Measurements from ENCODE around the gene NEURL3.

Gene NEURL3

DNA sequence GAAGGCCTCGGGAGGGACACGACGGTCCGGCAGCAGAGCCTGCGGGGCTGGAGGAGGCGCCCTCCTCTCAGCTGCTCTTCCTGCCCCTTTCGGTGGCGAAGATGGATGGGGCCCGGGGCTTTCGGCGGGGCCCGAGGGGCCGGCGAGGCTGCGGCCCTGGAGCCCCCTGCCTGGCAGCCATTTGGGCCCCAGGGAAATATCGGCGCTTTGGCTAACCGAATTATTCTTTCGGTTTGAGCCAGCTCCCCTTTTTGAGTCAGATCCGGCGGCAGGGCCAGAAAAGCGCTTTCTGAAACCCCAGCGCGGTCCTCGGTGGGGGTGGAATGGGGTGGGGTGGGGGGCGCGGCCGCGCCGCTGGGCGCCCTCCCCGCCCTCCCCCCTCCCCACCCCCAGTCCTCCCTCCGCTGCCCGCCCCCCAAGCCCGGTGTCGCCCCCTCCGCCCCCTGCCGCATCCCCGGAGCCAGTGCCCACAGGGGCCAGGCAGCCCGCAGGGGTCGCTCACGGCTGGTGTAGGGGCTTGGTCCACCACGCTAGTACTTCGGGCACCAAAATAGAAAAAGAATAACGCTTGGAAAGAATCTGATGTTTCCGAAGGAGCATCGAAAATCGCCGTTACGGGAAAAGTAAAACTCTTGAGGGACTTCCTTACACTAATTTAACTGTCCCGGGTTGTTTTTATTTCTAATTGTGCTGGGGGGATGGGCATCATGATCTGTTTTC is 22.3 kb upstream of the NEURL3 start:
- no peak for DNase-seq

DNA sequence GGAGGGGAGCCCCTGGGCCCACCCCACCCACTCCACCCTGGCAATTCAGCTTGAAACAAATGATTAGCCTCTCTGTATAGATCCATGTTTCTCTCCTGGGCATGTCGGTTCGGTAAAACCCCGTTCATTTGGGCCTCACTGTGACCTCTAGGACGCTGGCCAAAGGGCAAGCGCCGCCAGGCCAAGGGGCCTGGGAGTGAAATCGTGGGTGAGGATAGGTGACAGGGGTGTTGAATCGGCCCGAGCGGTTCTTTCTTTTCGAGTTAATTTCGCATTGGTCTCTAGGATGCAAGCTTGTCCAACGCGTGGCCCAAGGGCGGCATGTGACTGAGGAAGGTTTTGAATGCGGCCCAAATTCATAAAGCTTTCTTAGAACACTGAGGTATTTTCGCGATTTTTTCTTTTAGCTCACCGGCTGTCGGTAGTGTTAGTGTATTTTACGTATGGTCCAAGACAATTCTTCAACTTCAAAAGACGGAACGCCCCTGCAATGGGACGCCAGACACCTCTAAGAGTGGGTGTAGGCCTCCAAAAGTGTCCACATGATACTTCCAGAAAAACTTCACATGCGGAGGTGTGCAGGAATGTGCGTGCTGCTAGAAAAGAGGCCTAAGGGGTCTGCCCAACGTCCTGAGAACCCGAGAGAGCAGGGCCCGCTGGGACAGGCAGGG is 21.6 kb upstream of the NEURL3 start:
- DNase-seq = no peak

DNA sequence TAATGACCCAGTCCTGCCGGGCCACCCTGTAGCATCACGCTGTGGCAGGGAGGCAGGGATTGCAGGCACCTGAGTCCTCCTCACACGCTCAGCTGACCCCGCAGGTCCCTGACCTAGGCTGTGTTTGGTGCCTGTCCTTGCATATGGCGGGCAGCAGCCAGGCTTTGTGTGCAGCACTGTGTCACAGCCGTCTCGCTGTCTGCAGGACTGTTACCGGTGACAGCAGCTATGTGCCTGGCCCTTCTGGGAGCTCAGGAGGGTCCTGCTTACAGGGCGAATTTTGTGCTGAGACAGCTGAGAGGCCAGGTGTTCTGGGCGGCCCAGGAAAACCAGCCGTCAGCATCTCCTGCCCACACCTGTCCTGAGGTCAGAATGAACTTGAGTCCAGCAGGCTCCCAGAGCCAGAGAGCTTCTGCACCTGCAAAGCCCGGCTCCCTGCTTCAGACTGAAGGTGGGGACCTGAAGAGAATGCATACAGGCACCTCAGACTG is 21.0 kb upstream of the NEURL3 start:
- DNase-seq = no peak

DNA sequence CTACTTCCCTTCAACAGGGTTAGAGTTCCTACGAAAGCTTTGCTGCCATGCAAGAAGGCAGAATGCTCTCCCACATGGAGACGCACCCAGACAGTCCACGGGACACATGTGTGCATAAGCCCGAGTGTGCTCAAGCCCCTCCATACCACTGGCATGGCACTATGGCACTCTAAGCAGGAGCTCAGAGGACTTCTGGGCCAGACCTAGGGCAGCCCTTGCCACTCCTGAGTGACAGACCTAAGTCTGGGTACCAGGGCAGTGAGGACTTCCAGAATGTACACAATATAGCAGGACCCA is 20.0 kb upstream of the NEURL3 start:
- DNase-seq = no peak

DNA sequence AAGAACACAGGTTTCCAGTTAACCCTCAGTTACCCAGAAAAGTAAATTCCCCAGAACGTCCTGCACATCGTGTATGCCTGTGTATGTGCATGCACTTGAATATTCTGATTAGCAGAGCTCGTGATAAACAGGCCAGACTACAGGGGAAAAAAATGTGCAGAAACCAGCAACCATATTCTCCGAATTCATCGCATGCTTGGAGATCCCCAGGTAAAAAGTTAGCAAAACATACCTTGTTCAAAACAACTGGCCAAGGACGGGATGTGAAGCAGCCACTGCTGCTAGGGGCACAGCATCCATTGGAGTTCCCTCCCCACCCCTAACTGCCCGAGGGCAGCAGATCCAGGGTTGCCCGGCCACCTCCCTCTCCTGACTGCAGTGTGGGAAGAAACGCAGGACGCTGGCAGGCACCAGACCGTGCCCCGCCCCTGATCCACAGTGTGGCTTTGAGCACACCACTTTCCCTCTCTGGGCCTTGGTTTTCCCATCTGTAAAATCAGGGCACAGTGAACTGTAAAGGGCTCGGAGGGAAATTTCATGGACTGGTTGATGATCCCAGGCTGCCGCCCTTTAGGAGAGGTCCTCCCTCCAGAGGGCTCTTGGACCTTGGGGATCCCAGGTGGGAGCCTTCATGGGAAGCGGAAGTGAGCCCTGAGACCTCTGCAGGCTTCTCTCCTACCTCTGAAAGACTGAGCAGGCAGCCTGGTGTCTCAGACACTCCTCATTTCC is 19.5 kb upstream of the NEURL3 start:
- DNase-seq = no peak

DNA sequence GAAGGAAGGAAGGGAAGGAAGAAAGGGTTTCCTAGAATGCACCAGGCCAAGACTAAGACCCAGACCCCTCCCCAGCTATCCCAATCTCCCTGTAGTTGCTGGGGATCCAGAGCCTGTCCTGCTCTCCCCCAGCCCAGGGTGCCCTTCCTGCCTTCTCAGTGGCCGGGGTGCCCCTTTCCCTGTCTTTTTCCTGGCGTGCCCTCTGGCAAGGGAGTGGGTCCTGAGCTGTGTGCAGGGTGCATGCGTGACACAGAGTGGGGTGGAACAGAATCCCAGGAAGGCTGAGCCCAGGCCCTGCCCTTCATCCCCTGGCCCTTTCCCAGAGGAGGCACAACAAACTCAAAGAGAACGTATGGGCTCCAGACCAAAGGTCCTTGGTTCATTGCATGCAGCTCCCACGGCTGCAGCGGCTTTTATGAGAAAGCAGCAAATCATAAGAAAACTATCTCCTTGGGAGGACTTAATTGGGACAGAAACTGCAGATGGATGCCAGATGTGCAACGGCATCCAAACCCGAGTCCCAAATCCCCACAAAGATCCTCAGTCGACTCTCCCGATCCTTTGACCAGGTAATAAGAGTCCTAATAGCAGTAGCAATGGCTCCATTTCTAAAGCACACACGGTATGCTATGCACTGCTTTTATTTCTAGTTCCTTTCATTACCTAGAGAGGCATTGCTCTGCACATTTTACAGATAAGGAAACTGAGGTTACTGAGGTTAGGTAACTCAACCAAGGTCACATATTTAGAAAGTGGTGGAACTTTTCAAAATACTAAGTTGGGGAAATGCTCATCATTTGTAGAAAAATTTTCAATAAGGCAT is 18.7 kb upstream of the NEURL3 start:
- DNase-seq = no peak

DNA sequence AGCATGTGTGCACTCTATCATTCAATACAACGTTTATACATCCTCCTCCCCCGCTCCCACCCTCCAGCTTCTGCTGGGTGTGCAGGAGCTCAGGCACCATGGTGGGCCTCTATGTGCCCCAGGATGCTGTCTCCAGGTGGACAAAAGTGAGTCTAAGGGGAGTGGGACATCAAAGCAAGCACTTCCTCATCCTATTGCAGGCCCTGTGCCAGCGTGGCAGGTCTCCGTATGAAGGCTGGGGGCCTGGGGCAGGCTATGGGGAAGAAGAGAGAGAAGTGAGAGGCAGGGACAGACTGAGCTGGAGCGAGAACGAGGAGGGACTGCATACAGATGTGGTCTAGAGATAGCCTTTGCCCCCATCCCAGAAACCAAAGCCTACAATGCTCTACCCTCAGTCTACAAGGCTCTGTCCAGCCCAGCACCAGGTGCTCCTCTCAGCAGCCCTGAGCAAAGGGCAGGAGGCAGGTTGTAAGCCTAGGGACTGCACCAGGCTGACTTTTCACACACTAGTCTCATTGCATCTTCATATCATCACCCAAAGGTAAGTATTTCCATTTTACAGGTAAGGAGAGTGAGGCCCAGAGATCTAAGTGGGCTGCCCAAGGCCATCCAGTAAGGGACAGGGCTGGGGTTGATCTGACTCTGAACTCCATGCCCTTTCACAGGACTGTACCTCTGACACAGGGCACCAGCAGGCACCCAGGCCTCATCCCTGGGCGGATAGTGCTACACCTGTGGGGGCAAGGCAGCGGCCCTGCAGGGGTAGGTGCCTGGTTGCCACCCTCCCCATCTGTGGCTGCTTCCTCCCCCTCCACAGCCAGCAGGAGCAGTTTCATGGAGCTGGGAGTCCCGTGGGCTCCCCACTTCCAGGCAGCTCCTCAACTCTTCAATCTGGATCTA is 17.4 kb upstream of the NEURL3 start:
- no peak for DNase-seq

DNA sequence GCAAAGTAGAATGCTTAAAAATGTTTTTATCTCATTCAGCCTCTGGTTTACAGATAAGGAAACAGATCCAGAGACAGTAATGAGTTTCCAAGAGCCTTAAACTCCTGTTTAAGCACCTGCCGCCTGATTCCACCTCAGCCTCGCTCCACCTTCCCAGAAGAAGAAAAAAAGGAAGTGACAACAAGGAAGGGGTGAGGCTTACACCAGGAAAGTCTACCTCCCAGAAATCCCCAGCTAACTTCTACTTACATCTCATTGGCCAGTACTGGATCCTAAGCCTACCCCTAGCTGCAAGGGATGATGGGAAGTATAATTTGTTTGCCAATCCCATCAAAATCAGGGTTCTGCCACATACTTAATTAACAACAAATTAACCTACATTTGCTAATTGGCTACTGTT is 16.1 kb upstream of the NEURL3 start:
- DNase-seq = no peak

DNA sequence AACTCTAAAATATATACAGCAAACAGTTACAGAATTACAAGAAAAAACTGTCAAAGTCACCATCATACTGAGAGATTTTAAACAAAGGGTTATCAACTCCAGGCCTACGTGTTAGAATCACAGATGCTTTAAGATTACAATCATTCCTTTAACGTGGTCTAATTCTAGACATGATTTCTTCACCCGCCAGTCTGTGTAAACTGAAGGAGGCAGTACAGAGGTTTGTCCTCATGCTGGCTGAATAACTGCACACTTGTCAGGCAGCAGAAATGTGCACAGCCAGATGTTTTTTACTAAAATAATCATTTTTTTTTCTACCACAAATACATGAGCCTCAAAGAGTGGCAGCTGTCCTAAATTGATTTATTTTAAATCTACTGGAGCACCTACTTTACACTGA is 15.5 kb upstream of the NEURL3 start:
- DNase-seq = no peak

DNA sequence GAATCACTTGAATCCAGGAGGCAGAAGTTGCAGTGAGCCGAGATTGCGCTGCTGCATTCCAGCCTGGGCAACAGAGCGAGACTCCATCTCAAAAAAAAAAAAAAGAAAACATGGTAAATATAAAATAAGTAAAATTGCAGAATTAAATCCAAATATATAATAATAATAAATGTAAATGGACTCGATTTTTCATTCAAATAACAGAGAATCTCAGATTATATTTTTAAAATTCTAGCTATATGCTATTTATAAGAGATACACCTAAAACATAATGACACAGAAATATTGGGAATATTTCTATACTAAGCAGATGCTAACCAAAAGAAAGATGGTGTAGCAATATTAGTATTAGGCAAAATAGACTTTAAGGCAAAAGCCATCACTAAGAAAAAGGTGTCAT is 15.1 kb upstream of the NEURL3 start:
- DNase-seq = no peak

DNA sequence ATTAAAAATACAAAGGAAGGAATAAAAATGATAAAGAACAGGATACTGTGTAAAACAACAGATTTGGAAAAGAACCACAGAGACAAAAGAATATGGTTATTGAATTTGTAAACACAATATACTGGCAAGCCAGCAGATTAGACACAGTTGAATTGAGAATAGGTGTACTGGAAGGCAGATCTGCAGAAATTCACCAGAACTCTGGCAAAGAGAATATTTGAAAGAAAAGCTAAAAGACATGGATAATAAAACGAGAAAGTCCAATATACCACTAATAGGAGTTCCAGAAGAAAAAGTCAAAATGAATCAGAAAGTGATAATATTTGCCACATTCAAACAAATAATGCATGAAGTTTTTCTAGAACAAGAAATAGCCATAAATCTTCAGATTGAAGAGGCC is 11.9 kb upstream of the NEURL3 start:
- DNase-seq = no peak

DNA sequence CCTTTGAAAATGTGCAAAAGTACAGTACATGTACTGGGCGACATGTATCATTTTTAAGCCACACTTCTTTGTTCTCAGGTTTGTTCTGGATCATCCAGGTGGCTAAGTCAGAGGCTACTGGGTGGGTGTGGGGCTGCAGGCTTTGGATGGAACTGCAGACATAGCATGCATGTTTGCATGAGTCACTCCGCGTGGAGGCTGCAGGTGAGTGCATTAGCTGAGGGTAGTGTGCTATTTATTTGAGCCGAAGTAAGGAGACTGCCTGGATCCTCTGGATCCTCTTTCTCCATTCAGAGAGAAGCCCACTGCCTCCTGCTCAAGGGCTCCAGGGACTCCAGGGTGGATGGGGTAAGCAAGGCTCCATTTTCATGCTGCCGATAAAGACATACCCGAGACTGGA is 9.4 kb upstream of the NEURL3 start:
- DNase-seq = no peak

DNA sequence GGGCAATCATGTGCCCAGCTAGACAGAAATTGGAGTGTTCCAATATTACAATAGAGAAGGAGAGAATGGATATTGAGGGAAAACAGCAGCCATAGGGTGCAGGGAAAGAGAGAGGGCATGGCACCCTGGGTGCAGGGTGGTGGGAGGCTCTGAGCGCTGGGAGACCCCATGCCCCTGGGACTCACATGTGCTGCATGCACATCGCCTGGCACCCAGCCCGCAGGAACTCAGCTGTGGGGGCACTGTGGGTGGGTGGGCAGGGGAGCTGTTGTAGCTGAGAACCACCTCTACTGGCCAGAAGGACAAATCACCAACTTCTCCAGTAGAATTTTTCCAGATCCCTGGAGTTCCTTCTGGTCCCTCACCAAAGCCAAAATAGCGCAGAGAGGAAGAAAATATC is 7.2 kb upstream of the NEURL3 start:
- no peak for DNase-seq

DNA sequence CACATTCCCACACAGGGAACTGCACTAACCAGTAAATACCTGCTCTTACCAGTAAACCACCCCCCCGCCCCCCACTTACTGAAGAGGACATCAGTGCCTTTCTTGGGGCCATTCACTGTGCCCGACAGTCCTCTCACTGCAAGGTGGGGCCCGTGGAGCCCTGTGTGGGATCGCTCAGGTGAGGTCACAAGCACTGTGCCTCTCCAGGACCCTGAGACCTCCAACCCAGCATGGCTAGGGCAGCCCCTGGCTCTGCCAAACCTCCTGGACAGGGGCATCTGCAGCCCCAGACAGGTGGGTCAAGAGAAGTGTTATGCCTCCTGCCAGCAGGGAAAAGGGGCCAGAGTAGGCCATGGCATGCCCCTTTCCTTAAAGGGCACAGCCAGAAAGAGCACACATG is 6.7 kb upstream of the NEURL3 start:
- no peak for DNase-seq

DNA sequence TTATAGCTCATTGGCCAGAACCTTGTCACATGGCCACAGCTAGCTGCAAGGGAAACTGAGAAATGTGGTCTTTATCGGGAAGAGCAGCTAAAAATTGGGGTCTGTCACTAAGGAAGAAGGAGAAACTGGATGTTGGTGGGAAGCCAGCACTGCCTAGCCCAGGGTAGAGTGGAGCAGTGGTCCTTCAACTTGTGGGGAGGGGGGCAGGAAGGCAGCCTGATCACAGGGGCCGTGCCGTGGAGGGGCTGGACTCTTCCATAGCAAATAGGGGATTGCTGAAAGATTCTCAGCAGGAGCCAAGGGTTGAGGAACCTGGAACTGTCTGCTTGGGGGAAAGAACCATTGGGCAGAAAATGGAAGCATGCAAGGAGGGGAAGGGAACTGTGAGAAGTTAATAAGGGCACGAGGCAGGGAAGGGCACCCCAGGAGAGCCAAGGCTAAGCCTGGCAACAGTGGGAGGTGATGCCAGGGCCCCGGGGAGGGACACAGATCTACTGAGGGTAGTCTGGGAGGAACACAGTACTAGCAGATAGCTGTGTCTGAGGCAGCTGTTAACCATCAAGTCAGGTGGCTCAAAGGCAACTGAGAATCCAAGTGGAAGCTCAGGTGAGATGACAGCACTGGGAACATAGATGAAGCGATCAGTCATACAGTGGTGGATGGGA is 5.9 kb upstream of the NEURL3 start:
- no peak for DNase-seq

DNA sequence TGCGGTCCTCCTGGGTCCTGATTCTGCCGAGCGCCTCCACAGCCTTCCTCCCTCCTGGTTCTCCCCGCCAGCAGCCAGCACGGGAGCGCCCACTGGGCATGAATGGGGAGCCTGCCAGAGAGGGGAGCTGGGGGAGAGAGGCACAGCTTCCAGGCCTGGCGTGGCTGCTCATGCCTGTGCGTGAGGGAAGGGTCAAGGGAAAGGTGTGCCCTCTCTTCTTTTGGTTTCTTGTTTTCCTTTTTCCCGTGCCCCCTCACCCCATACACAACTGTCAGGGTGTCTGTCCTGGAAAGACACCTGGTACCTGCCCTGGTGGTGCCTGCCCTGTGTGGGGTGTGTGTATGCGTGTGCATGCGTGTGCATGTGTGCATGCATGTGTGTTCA is 4.7 kb upstream of the NEURL3 start:
- DNase-seq = no peak

DNA sequence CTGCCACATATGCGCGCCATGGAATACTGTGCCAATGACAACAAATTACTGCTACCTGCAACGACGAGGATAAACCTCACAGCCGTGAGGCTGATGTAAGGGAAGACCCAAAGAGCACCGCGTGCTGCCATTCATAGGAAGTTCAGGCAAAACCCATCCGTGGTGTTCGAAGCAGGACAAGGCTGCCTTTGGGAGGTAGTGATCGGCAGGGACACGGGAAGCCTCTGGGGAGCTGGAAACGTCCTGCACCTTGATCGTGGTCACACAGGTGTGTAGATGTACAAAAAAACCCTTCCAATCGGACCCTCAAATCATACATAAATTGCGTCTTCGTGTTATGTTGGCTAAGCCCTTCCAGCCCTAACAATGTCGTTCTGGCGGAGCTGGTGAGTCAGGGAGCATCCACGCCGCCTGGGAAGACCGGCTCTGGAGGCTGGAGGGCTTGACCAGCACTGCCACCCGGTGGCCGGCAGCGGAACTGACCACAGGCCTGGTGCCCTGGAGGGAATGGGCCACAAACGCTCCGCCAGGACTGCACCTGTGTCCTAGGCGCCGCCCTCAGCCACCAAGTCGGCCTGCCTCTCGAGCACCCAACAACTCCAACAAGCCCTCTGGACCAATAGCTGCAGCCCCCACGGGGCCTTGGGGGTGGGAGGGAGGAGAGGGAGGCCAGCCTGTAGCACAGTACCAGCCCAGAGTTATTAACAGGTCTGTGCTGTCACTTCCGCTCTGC is 4.1 kb upstream of the NEURL3 start:
- peak; percentile 13 for DNase-seq

DNA sequence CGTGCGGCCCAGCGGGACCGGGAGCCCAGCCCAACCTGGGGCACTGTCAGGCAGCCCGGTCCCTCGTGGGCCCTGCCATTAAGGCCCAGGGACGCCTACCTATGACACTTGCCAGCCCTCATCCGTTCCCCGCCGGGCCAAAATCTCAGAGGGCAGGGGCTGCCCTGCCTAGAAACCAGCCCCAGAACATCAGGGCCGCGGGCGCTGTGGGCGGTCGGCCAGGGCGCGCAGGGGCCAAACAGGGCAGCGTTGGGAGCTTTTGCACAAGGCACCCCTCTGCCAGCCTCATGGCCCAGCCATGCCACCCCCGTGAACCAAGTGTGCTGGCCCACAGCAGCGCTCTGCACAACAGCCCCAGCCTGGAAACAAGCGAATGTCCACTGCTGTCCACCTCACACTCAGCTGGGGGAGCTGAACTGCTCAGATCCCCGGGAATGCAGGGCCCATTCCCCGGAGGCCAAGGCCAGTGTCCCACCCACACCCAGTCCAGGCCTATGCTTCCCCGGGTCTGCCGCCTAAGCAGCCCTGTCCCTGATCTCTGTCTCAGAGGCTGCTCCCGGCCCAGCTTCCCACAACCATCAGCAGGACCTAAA is 3.5 kb upstream of the NEURL3 start:
- no peak for DNase-seq

DNA sequence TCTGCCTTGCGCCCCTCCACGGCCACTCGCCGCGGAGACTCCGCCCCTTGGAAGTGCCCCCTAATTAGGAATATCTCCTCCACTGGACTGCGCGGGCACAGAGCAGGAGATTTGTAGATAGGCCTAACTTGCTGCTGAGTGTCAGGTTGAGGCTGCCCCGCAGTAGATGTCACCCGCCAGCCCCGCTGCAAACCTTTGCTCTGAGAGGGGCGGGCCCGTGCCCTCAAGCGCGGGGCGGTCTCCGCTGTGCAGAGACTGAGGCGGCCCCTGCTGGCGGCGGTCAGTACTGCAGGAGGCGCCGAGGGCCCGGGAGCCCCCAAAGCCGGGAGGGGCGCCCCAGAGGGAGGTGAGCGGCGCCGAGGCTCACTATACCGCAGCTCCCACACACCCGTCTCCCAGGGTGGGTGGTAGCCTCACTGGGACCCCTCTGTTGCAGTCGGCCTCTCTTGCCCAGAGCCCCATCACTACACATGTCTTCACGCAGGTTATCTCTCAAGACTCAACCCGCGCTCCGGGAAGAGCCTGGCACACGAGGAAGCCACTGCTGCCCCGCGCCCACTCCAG is 2.9 kb upstream of the NEURL3 start:
- DNase-seq = peak; percentile 11

DNA sequence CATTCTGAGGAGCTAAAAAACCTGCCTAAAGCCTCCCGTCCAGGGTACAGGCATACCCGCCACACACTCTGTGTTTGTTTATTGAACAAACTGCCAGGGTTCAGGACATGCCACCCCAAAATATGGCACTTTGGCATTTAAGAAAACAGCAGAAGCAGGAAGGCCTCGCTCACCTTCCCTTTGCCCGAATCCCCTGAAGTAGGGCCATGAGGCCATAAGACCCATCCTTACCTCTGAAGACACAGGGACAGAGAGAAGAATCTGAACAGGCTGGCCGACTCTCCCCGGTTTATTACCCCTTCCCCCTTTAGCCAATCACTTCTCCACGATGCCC is 1.7 kb upstream of the NEURL3 start:
- DNase-seq = no peak

All from NCI-H2029 treated with DMSO at 0.1 percent for 48 hours (cell line).